Spleen (tissue), 7 donors: ENCODE measurements around the gene ATRIP.
"Not testable (repeated sequence)": the region's sequence is repeated elsewhere in the genome, so short reads cannot be mapped to it uniquely, and the experiment has no call there.

Experiments used
- POLR2A ChIP-seq, 3 donors: fragments of 450-650 bp; IDR thresholded peaks; one replicate each; pipeline ENCODE4 v1.5.1; 2017; ENCODE audit warnings: antibody characterized with exemption in 3 of 3, mild to moderate bottlenecking in 1 of 3
- POLR2AphosphoS5 ChIP-seq, 3 donors: sonication (generic); formaldehyde crosslinking; IDR thresholded peaks; one replicate each; pipeline ENCODE4 v1.5.1; 2017; ENCODE audit warnings: antibody characterized with exemption in 3 of 3
- TF ChIP-seq, protein P1 (sequence below), 11 experiments: fragments of 200-600 bp in 7 of 11; fragments of 450-650 bp in 4 of 11; sonication (generic) in 4 of 11; IDR thresholded peaks in 8 of 11; conservative IDR thresholded peaks in 3 of 11; 1 replicate in 7 of 11; 2 replicates in 4 of 11; pipeline versions ENCODE4 v1.4.0 to v1.8.0; 2016 to 2021; ENCODE audit warnings: antibody characterized with exemption in 11 of 11, inconsistent platforms in 4 of 11, mild to moderate bottlenecking in 1 of 11
- donor health status: DM: no; HTN: no; CAD: no; lungs with moderate emphysema.
- donor health status: DM: no; HTN: no; CAD: no.
- donor health status: DM: no; HTN: no; CAD: no.

DNA sequence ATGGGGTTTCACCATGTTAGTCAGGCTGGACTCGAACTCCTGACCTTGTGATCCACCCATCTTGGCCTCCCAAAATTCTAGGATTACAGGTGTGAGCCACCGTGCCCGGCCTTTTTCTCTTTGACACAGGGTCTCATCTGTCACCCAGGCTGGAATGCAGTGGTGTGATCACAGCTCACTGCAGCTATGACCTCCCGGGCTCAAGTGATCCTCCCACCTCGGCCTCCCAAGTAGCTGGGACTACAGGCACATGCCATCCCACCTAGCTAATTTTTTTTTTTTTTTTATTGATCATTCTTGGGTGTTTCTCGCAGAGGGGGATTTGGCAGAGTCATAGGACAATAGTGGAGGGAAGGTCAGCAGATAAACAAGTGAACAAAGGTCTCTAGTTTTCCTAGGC lies 36.3 kb downstream of the ATRIP start:
- TF ChIP-seq, protein P1, sequence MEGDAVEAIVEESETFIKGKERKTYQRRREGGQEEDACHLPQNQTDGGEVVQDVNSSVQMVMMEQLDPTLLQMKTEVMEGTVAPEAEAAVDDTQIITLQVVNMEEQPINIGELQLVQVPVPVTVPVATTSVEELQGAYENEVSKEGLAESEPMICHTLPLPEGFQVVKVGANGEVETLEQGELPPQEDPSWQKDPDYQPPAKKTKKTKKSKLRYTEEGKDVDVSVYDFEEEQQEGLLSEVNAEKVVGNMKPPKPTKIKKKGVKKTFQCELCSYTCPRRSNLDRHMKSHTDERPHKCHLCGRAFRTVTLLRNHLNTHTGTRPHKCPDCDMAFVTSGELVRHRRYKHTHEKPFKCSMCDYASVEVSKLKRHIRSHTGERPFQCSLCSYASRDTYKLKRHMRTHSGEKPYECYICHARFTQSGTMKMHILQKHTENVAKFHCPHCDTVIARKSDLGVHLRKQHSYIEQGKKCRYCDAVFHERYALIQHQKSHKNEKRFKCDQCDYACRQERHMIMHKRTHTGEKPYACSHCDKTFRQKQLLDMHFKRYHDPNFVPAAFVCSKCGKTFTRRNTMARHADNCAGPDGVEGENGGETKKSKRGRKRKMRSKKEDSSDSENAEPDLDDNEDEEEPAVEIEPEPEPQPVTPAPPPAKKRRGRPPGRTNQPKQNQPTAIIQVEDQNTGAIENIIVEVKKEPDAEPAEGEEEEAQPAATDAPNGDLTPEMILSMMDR (IDR thresholded peaks at IDR 0.05 in 8 of 11, conservative IDR thresholded peaks at IDR 0.05 in 3 of 11), result not testable (repeated sequence)
- TF ChIP-seq POLR2A, POLR2AphosphoS5 (IDR thresholded peaks at IDR 0.05): not testable (repeated sequence)
